SK-N-SH (cell line): Measurements from ENCODE around the gene SF3B1. TPM values are rescaled to one million over a fixed set of nuclear protein-coding genes. Genes with fewer than 3 reads are reported as not detected.
"Not testable (repeated sequence)": the region's sequence is repeated elsewhere in the genome, so short reads cannot be mapped to it uniquely, and the experiment has no call there.

Experiments used
- CTCF ChIA-PET: fragments of 300-600, 350-600 bp; formaldehyde crosslinking; extraction: SDS; loops from one replicate; lab custom pipeline; 2021; lab: Yijun Ruan, JAX
- POLR2A ChIA-PET: fragments of 350-600 bp; sonication (Branson Sonifier 250); formaldehyde crosslinking; extraction: SDS; loops from one replicate; lab custom pipeline; 2020; ENCODE audit warnings: antibody characterized with exemption, inconsistent platforms; lab: Yijun Ruan, JAX
- DNase-seq: peaks from one replicate; pipeline ENCODE4 v3.0.0; 2012
- H2AFZ ChIP-seq: fragments of 200-600 bp; sonication (generic); 2 replicates; pipeline ENCODE4 v1.8.1; 2016; ENCODE audit warnings: antibody characterized with exemption, mild to moderate bottlenecking, low read depth
- H3F3A ChIP-seq: fragments of 200-600 bp; sonication (generic); replicated peaks from 2 replicates; pipeline ENCODE3; 2016; ENCODE audit warnings: antibody characterized with exemption, mild to moderate bottlenecking; ENCODE audit not compliant: insufficient read depth
- H3K27ac ChIP-seq, 2 experiments: fragments of 200-500 bp in 1 of 2; fragments of 200-600 bp in 1 of 2; sonication (Bioruptor generic) in 1 of 2; sonication (generic), shearing (Covaris generic) in 1 of 2; 2 replicates each; pipeline versions ENCODE4 v1.5.1 to v1.6.1; 2014 to 2016; ENCODE audit warnings: low read depth in 2 of 2, inconsistent platforms in 1 of 2, low read length in 1 of 2, mild to moderate bottlenecking in 1 of 2, mixed read lengths in 1 of 2
- H3K27me3 ChIP-seq: fragments of 200-600 bp; sonication (generic), shearing (Covaris generic); 2 replicates; pipeline ENCODE4 v1.6.1; 2016; ENCODE audit warnings: mixed run types; ENCODE audit not compliant: insufficient read depth
- H3K36me3 ChIP-seq, 2 experiments: fragments of 200-500 bp in 1 of 2; fragments of 200-600 bp in 1 of 2; sonication (Bioruptor generic) in 1 of 2; sonication (generic) in 1 of 2; replicated peaks in 1 of 2; 2 replicates each; pipeline versions ENCODE3 to v1.5.1; 2014 to 2016; ENCODE audit warnings: low read length in 1 of 2, mild to moderate bottlenecking in 1 of 2; ENCODE audit not compliant: insufficient read depth in 2 of 2, control insufficient read depth in 1 of 2
- H3K4me1 ChIP-seq, 2 experiments: fragments of 200-500 bp in 1 of 2; fragments of 200-600 bp in 1 of 2; sonication (Bioruptor generic) in 1 of 2; sonication (generic), shearing (Covaris generic) in 1 of 2; 2 replicates each; pipeline versions ENCODE4 v1.5.1 to v1.6.1; 2014 to 2016; ENCODE audit warnings: low read depth in 1 of 2, low read length in 1 of 2, mixed run types in 1 of 2; ENCODE audit not compliant: insufficient read depth in 2 of 2, control insufficient read depth in 1 of 2
- H3K4me2 ChIP-seq: fragments of 200-600 bp; sonication (generic), shearing (Covaris generic); 2 replicates; pipeline ENCODE4 v1.6.1; 2017; ENCODE audit warnings: mixed run types
- H3K4me3 ChIP-seq, 2 experiments: fragments of 200-500 bp in 1 of 2; fragments of 200-600 bp in 1 of 2; sonication (Bioruptor generic) in 1 of 2; sonication (generic), shearing (Covaris generic) in 1 of 2; 2 replicates each; pipeline versions ENCODE4 v1.5.1 to v1.8.1; 2014 to 2016; ENCODE audit warnings: low read depth in 2 of 2, inconsistent platforms in 1 of 2, low read length in 1 of 2, mild to moderate bottlenecking in 1 of 2, mixed read lengths in 1 of 2, moderate library complexity in 1 of 2
- H3K79me2 ChIP-seq: fragments of 200-600 bp; sonication (generic); 2 replicates; pipeline ENCODE4 v1.8.1; 2017; ENCODE audit warnings: mild to moderate bottlenecking; ENCODE audit not compliant: insufficient read depth
- H3K9ac ChIP-seq: fragments of 200-600 bp; sonication (generic); 2 replicates; pipeline ENCODE4 v1.6.1; 2017; ENCODE audit warnings: mixed run types
- H3K9me2 ChIP-seq: fragments of 200-600 bp; sonication (generic); 2 replicates; pipeline ENCODE4 v1.6.1; 2017; ENCODE audit warnings: mixed run types
- H3K9me3 ChIP-seq: fragments of 200-600 bp; sonication (generic); 2 replicates; pipeline ENCODE4 v1.6.1; 2017; ENCODE audit warnings: mixed run types, mild to moderate bottlenecking, moderate library complexity
- H4K20me1 ChIP-seq: fragments of 200-600 bp; sonication (generic); 2 replicates; pipeline ENCODE4 v1.6.1; 2017; ENCODE audit warnings: mild to moderate bottlenecking, mixed run types; ENCODE audit not compliant: insufficient read depth
- FOXM1 ChIP-seq: IDR thresholded peaks from 2 replicates; pipeline ENCODE4 v1.4.0; 2012; ENCODE audit warnings: low read depth, mild to moderate bottlenecking
- JUND ChIP-seq: IDR thresholded peaks from 2 replicates; pipeline ENCODE4 v1.4.0; 2012
- MEF2A ChIP-seq: IDR thresholded peaks from 2 replicates; pipeline ENCODE4 v1.4.0; 2012; ENCODE audit warnings: low read depth, borderline replicate concordance
- NFIC ChIP-seq: IDR thresholded peaks from 2 replicates; pipeline ENCODE4 v1.4.0; 2012; ENCODE audit warnings: borderline replicate concordance
- NRF1 ChIP-seq: IDR thresholded peaks from 2 replicates; pipeline ENCODE4 v1.6.1; 2012; ENCODE audit warnings: low read depth, mild to moderate bottlenecking, low read length
- PBX3 ChIP-seq: IDR thresholded peaks from 2 replicates; pipeline ENCODE4; 2012
- POLR2AphosphoS5 ChIP-seq: IDR thresholded peaks from 2 replicates; pipeline ENCODE4 v1.6.1; 2012; ENCODE audit warnings: low read depth, low read length
- RFX5 ChIP-seq: IDR thresholded peaks from 2 replicates; pipeline ENCODE4 v1.6.1; 2012; ENCODE audit warnings: mild to moderate bottlenecking, improper control_type of control experiment, low read length
- RXRA ChIP-seq: IDR thresholded peaks from 2 replicates; pipeline ENCODE4 v1.4.0; 2012; ENCODE audit warnings: low read depth, mild to moderate bottlenecking, borderline replicate concordance
- YY1 ChIP-seq: IDR thresholded peaks from 2 replicates; pipeline ENCODE4 v1.4.0; 2012; ENCODE audit warnings: low read depth, mild to moderate bottlenecking
- WGBS: methylation state at CpG from one replicate; pipeline ENCODE4 v1.1.6; 2017; ENCODE audit warnings: low lambda C conversion rate; 5-methylcytosine and 5-hydroxymethylcytosine counted together
- polyA plus RNA-seq, 3 experiments: library from polyadenylated mRNA; depleted of rRNA; stranded (reverse); fragments of >200 nt; gene quantifications; 2 replicates each; pipeline ENCODE4 v1.2.3, GENCODE V29; 2012
- TF ChIP-seq, protein P1 (sequence below): IDR thresholded peaks from 2 replicates; pipeline ENCODE4 v1.4.0; 2012; ENCODE audit warnings: low read depth, borderline replicate concordance

Gene SF3B1
- polyA plus RNA-seq, 1 of the 3 experiments (the other 2 are of a cell fraction) = 162 TPM

GRCh38 chr2:197348721-197349360 lies 86.0 kb downstream of the SF3B1 start:
- H3K4me3 ChIP-seq = no peak overlapping the region
- no peaks in the 10 kb centered on the region for H4K20me1 ChIP-seq
- no peaks in the 10 kb centered on the region for H3K36me3 ChIP-seq
- CTCF ChIA-PET = interaction anchor here (1.9 kb wide), 1 partner anchor 8 kb away, joined by 4 read pairs; no protein-coding TSS in a partner anchor
- no peak overlapping the region for H2AFZ ChIP-seq
- no peaks in the 10 kb centered on the region for H3K9me2 ChIP-seq
- no peak overlapping the region for H3K9ac ChIP-seq
- H3K27me3 ChIP-seq = no peaks in the 10 kb centered on the region
- no peaks in the 10 kb centered on the region for H3K9me3 ChIP-seq
- no peak for DNase-seq
- no peak for TF ChIP-seq RXRA
- TF ChIP-seq, protein P1, sequence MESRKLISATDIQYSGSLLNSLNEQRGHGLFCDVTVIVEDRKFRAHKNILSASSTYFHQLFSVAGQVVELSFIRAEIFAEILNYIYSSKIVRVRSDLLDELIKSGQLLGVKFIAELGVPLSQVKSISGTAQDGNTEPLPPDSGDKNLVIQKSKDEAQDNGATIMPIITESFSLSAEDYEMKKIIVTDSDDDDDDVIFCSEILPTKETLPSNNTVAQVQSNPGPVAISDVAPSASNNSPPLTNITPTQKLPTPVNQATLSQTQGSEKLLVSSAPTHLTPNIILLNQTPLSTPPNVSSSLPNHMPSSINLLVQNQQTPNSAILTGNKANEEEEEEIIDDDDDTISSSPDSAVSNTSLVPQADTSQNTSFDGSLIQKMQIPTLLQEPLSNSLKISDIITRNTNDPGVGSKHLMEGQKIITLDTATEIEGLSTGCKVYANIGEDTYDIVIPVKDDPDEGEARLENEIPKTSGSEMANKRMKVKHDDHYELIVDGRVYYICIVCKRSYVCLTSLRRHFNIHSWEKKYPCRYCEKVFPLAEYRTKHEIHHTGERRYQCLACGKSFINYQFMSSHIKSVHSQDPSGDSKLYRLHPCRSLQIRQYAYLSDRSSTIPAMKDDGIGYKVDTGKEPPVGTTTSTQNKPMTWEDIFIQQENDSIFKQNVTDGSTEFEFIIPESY = no peak
- no peak for TF ChIP-seq NFIC
- no peak for TF ChIP-seq YY1
- no peak for TF ChIP-seq MEF2A
- no peak for TF ChIP-seq JUND
- no peak for TF ChIP-seq POLR2AphosphoS5
- no peak for TF ChIP-seq NRF1
- TF ChIP-seq, all 33 proteins: peak for 0
- no peak overlapping the region for H3K4me2 ChIP-seq
- no peak overlapping the region for H3K27ac ChIP-seq
- POLR2A ChIA-PET = no interaction called here
- H3F3A ChIP-seq = no peaks in the 10 kb centered on the region
- no peaks in the 10 kb centered on the region for H3K4me1 ChIP-seq
- 72% methylated on average over 5 of the region's 5 CpGs for whole genome bisulfite sequencing
- H3K79me2 ChIP-seq = no peaks in the 10 kb centered on the region

GRCh38 chr2:197345846-197346370 lies 88.9 kb downstream of the SF3B1 start:
- no peak overlapping the region for H3K4me3 ChIP-seq
- no peaks in the 10 kb centered on the region for H3K9me3 ChIP-seq
- no peak overlapping the region for H3K9ac ChIP-seq
- TF ChIP-seq NFIC (no peak), FOXM1 (no peak), POLR2AphosphoS5 (no peak), RFX5 (no peak), PBX3 (no peak)
- TF ChIP-seq, all 33 proteins: peak for 0
- H3F3A ChIP-seq = no peaks in the 10 kb centered on the region
- no peaks in the 10 kb centered on the region for H3K36me3 ChIP-seq
- DNase-seq = no peak
- H3K4me2 ChIP-seq = no peak overlapping the region
- H2AFZ ChIP-seq = no peak overlapping the region
- no peaks in the 10 kb centered on the region for H4K20me1 ChIP-seq
- H3K79me2 ChIP-seq = no peaks in the 10 kb centered on the region
- H3K27ac ChIP-seq = no peak overlapping the region
- no peaks in the 10 kb centered on the region for H3K27me3 ChIP-seq
- no peaks in the 10 kb centered on the region for H3K4me1 ChIP-seq
- 85% methylated on average over 5 of the region's 5 CpGs for WGBS
- ChIA-PET CTCF (interaction anchor here (1.8 kb wide), 1 partner anchor 11 kb away, joined by 4 read pairs; no protein-coding TSS in a partner anchor), POLR2A (no interaction called here)
- H3K9me2 ChIP-seq = no peaks in the 10 kb centered on the region

- H4K20me1 ChIP-seq, H2AFZ ChIP-seq, H3K27me3 ChIP-seq, H3K27ac ChIP-seq, H3K36me3 ChIP-seq, H3K9me3 ChIP-seq, H3K79me2 ChIP-seq, H3K9me2 ChIP-seq, DNase-seq, H3F3A ChIP-seq, POLR2A ChIA-PET, H3K4me3 ChIP-seq, H3K9ac ChIP-seq, H3K4me2 ChIP-seq, H3K4me1 ChIP-seq: not testable (repeated sequence)
- CTCF ChIA-PET = interaction anchor here (1.8 kb wide), 1 partner anchor 13 kb away, joined by 5 read pairs; no protein-coding TSS in a partner anchor
- 80% methylated on average over 5 of the region's 5 CpGs for WGBS
These were observed 90.9 kb downstream of the SF3B1 start for GRCh38 chr2:197343968-197344367.
